Liver (tissue), 9 donors: Measurements from ENCODE around the gene SIX1. TPM values are rescaled to one million over a fixed set of nuclear protein-coding genes. Genes with fewer than 3 reads are reported as not detected.

Source experiments
- DNase-seq: peaks from one replicate; pipeline ENCODE4 v3.0.0-alpha.2; 2017; ENCODE audit warnings: low spot score
- H3K27ac ChIP-seq, 2 donors: one replicate each; pipeline ENCODE4 v1.7.0; 2013; ENCODE audit warnings: inconsistent platforms in 2 of 2, low read length in 2 of 2, control low read depth in 1 of 2, low read depth in 1 of 2, mild to moderate bottlenecking in 1 of 2
- H3K27me3 ChIP-seq, 4 donors: one replicate each; pipeline versions ENCODE4 v1.6.1 to v1.7.0; 2013; ENCODE audit warnings: low read length in 3 of 4, inconsistent platforms in 1 of 4, mild to moderate bottlenecking in 1 of 4, moderate library complexity in 1 of 4; ENCODE audit not compliant: control insufficient read depth in 4 of 4, insufficient read depth in 4 of 4
- H3K36me3 ChIP-seq, 4 donors: one replicate each; pipeline versions ENCODE4 v1.6.1 to v1.7.0; 2013; ENCODE audit warnings: low read length in 3 of 4, mild to moderate bottlenecking in 3 of 4, low read depth in 1 of 4, moderate library complexity in 1 of 4; ENCODE audit not compliant: control insufficient read depth in 4 of 4, insufficient read depth in 3 of 4
- H3K4me1 ChIP-seq, 4 donors: one replicate each; pipeline versions ENCODE4 v1.6.1 to v1.7.0; 2013; ENCODE audit warnings: low read length in 3 of 4, mild to moderate bottlenecking in 3 of 4, moderate library complexity in 1 of 4; ENCODE audit not compliant: control insufficient read depth in 4 of 4, insufficient read depth in 4 of 4
- H3K4me3 ChIP-seq, 3 donors: one replicate each; pipeline versions ENCODE4 v1.6.1 to v1.7.0; 2013; ENCODE audit warnings: low read length in 3 of 3, control low read depth in 1 of 3, low read depth in 1 of 3, mild to moderate bottlenecking in 1 of 3
- H3K9ac ChIP-seq, 2 donors: one replicate each; pipeline ENCODE4 v1.7.0; 2013; ENCODE audit warnings: low read length in 2 of 2, mild to moderate bottlenecking in 2 of 2, moderate library complexity in 2 of 2, control low read depth in 1 of 2, low read depth in 1 of 2
- H3K9me3 ChIP-seq, 4 donors: one replicate each; pipeline versions ENCODE4 v1.6.1 to v1.7.0; 2013; ENCODE audit warnings: low read length in 3 of 4; ENCODE audit not compliant: control insufficient read depth in 4 of 4
- EGR1 ChIP-seq, 2 donors: IDR thresholded peaks; 2 replicates each; pipeline ENCODE4 v1.6.1; 2016 to 2018; ENCODE audit warnings: antibody characterized with exemption in 2 of 2, low read depth in 2 of 2
- FOXA1 ChIP-seq: IDR thresholded peaks from 2 replicates; pipeline ENCODE4 v1.6.1; 2016; ENCODE audit warnings: antibody characterized with exemption
- FOXA2 ChIP-seq: IDR thresholded peaks from 2 replicates; pipeline ENCODE4 v1.6.1; 2016; ENCODE audit warnings: antibody characterized with exemption
- GABPA ChIP-seq, 2 donors: IDR thresholded peaks in 1 of 2; conservative IDR thresholded peaks in 1 of 2; 2 replicates each; pipeline ENCODE4 v1.6.1; 2016; ENCODE audit warnings: antibody characterized with exemption in 2 of 2, mild to moderate bottlenecking in 1 of 2, moderate library complexity in 1 of 2
- HNF4A ChIP-seq, 2 donors: conservative IDR thresholded peaks; 2 replicates each; pipeline ENCODE4 v1.6.1; 2016; ENCODE audit warnings: antibody characterized with exemption in 2 of 2, mild to moderate bottlenecking in 2 of 2
- HNF4G ChIP-seq: IDR thresholded peaks from 2 replicates; pipeline ENCODE4 v1.6.1; 2016; ENCODE audit warnings: antibody characterized with exemption
- JUND ChIP-seq, 2 donors: IDR thresholded peaks; 2 replicates each; pipeline ENCODE4 v1.6.1; 2016; ENCODE audit warnings: antibody characterized with exemption in 2 of 2
- NR2F2 ChIP-seq: IDR thresholded peaks from 2 replicates; pipeline ENCODE4 v1.6.1; 2016; ENCODE audit warnings: antibody characterized with exemption
- RAD21 ChIP-seq, 2 donors: IDR thresholded peaks; 2 replicates each; pipeline ENCODE4 v1.6.1; 2016; ENCODE audit warnings: antibody characterized with exemption in 2 of 2, mild to moderate bottlenecking in 2 of 2
- RXRA ChIP-seq, 2 donors: IDR thresholded peaks; 2 replicates each; pipeline ENCODE4 v1.6.1; 2017 to 2018; ENCODE audit warnings: antibody characterized with exemption in 2 of 2, mild to moderate bottlenecking in 1 of 2
- SP1 ChIP-seq: IDR thresholded peaks from 2 replicates; pipeline ENCODE4 v1.6.1; 2018; ENCODE audit warnings: antibody characterized with exemption, mild to moderate bottlenecking
- TAF1 ChIP-seq: conservative IDR thresholded peaks from 2 replicates; pipeline ENCODE4 v1.6.1; 2016; ENCODE audit warnings: antibody characterized with exemption, mild to moderate bottlenecking
- YY1 ChIP-seq: IDR thresholded peaks from 2 replicates; pipeline ENCODE4 v1.6.1; 2016; ENCODE audit warnings: antibody characterized with exemption, mild to moderate bottlenecking
- WGBS: extraction: QIAGEN DNeasy Blood & Tissue Kit; methylation state at CpG from one replicate; pipeline ENCODE4 v1.1.7; 2013; 5-methylcytosine and 5-hydroxymethylcytosine counted together
- polyA plus RNA-seq, 2 donors: library from polyadenylated mRNA; stranded (reverse) in 1 of 2; unstranded in 1 of 2; fragments of 200-250 nt in 1 of 2; fragments of >200 nt in 1 of 2; fragmentation: Nextera tagmentation in 1 of 2; extraction: Ambion mirVana in 1 of 2; gene quantifications; one replicate each; pipeline versions ENCODE4 v1.2.1 to v1.2.3, GENCODE V29; 2013 to 2015
- total RNA-seq, 2 donors: library from RNA; depleted of rRNA; stranded (reverse); fragments of >200 nt; gene quantifications; one replicate each; pipeline ENCODE4 v1.2.3, GENCODE V29; 2014
- TF ChIP-seq, protein P1 (sequence below): IDR thresholded peaks from 2 replicates; pipeline ENCODE4 v1.6.1; 2016; ENCODE audit warnings: antibody characterized with exemption
- TF ChIP-seq, protein P2 (sequence below): IDR thresholded peaks from 2 replicates; pipeline ENCODE4 v1.6.1; 2016; ENCODE audit warnings: antibody characterized with exemption
- TF ChIP-seq, protein P3 (sequence below): IDR thresholded peaks from 2 replicates; pipeline ENCODE4 v1.6.1; 2016; ENCODE audit warnings: antibody characterized with exemption, mild to moderate bottlenecking
- TF ChIP-seq, protein P4 (sequence below): IDR thresholded peaks from 2 replicates; pipeline ENCODE4 v1.6.1; 2016; ENCODE audit warnings: antibody characterized with exemption
- TF ChIP-seq, protein P5 (sequence below): fragments of 150-350 bp; IDR thresholded peaks from 2 replicates; pipeline ENCODE4 v1.5.1; 2017; ENCODE audit warnings: improper control_type of control experiment, low read depth, low read length; ENCODE audit not compliant: missing input control
- donor health status: healthy.
- donor health status: healthy.
- donor health status: healthy.
- donor health status: healthy.
- donor health status: healthy.

SIX1 gene
- total and polyA plus RNA-seq, 4 donors = not detected

DNA sequence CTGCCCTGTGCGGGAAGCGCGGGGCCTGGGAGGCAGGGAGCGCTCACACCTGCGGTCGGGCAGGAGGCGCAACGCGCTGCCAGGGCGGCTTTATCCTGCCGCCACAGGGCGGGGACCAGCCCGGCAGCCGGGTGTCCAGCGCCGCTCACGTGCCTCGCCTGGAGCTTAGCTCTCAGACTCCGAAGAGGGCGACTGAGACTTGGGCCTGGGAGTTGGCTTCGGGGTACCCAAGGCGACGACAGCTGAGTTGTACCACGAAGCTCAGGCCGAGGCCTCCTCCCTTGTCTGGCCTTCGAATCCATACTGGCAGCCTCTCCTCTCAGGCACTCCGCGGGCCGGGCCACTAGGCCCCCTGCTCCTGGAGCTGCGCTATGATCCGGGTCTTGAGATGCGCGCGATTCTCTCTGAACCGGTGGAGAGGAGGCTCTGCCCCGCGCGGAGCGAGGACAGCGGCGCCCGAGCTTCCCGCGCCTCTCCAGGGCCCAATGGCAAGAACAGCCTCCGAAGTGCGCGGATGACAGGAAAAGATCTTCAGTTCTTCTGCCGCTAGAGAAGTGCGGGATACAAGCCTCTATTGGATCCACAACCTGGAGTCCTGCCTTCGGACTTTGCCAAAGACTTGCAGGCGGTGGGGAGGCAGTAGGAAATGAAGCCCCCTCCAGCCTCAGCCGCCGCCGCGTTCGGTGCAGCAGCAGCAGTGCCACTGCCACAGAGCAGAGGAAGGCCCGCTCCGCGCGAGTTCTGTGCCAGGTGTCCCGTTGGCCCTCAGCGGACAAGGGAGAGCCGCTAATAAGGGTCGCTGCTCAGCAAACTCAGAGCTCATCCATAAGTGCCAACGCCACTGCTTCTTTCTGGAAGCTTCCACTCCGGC lies 6.8 kb downstream of the SIX1 start:
- TF ChIP-seq, protein P1, sequence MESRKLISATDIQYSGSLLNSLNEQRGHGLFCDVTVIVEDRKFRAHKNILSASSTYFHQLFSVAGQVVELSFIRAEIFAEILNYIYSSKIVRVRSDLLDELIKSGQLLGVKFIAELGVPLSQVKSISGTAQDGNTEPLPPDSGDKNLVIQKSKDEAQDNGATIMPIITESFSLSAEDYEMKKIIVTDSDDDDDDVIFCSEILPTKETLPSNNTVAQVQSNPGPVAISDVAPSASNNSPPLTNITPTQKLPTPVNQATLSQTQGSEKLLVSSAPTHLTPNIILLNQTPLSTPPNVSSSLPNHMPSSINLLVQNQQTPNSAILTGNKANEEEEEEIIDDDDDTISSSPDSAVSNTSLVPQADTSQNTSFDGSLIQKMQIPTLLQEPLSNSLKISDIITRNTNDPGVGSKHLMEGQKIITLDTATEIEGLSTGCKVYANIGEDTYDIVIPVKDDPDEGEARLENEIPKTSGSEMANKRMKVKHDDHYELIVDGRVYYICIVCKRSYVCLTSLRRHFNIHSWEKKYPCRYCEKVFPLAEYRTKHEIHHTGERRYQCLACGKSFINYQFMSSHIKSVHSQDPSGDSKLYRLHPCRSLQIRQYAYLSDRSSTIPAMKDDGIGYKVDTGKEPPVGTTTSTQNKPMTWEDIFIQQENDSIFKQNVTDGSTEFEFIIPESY = no peak
- TF ChIP-seq TAF1 (no peak), NR2F2 (no peak), FOXA1 (no peak)
- peaks cover 14 to 28% (median 19%) of the 10 kb centered on the region in 4 donors for H3K4me1 ChIP-seq
- H3K36me3 ChIP-seq = no peaks in the 10 kb centered on the region
- no peak overlapping the region for H3K4me3 ChIP-seq
- DNase-seq = no peak
- 7% methylated on average over 66 of the region's 66 CpGs for WGBS
- H3K27ac ChIP-seq = no peak overlapping the region
- H3K27me3 ChIP-seq = peaks cover 6 to 47% (median 26%) of the 10 kb centered on the region in 4 donors
- H3K9me3 ChIP-seq = peaks cover 0 to 4% (median 0%) of the 10 kb centered on the region in 4 donors
- no peak overlapping the region for H3K9ac ChIP-seq

DNA sequence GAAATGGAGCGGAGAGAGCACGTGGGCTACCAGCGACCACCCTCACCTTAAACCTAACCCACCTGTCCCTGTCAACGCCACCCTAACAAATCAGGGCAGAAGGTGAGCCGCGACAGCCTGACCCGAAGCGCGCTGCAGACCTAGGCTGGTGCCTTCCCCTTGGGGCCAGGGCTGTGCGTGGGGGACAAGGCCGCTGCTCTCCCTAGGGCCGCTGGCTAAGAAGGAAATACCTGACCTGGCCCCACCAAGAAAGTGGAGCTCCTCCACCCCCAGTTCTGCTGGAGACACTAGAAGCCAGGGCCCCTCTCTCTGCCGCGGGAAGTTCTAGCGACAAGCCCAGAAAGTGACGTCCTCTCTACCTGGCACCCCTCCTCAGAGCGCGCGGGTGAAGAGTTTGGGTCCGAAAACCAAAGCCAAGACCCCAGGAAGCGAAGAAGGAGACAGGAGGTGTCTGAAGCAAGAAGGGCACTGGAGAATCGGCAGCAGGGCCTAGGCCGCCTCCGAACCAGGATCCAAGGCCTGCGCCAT lies 7.5 kb downstream of the SIX1 start:
- TF ChIP-seq, protein P2, sequence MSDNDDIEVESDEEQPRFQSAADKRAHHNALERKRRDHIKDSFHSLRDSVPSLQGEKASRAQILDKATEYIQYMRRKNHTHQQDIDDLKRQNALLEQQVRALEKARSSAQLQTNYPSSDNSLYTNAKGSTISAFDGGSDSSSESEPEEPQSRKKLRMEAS = no peak
- no peak for TF ChIP-seq HNF4A (conservative IDR thresholded peaks at IDR 0.05)
- no peak for TF ChIP-seq TAF1
- TF ChIP-seq, protein P3, sequence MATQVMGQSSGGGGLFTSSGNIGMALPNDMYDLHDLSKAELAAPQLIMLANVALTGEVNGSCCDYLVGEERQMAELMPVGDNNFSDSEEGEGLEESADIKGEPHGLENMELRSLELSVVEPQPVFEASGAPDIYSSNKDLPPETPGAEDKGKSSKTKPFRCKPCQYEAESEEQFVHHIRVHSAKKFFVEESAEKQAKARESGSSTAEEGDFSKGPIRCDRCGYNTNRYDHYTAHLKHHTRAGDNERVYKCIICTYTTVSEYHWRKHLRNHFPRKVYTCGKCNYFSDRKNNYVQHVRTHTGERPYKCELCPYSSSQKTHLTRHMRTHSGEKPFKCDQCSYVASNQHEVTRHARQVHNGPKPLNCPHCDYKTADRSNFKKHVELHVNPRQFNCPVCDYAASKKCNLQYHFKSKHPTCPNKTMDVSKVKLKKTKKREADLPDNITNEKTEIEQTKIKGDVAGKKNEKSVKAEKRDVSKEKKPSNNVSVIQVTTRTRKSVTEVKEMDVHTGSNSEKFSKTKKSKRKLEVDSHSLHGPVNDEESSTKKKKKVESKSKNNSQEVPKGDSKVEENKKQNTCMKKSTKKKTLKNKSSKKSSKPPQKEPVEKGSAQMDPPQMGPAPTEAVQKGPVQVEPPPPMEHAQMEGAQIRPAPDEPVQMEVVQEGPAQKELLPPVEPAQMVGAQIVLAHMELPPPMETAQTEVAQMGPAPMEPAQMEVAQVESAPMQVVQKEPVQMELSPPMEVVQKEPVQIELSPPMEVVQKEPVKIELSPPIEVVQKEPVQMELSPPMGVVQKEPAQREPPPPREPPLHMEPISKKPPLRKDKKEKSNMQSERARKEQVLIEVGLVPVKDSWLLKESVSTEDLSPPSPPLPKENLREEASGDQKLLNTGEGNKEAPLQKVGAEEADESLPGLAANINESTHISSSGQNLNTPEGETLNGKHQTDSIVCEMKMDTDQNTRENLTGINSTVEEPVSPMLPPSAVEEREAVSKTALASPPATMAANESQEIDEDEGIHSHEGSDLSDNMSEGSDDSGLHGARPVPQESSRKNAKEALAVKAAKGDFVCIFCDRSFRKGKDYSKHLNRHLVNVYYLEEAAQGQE = no peak
- TF ChIP-seq FOXA2 = no peak
- TF ChIP-seq RAD21 (IDR thresholded peaks at IDR 0.05) = no peak
- TF ChIP-seq FOXA1 = no peak
- TF ChIP-seq EGR1 (IDR thresholded peaks at IDR 0.05; ENCODE audit: low read depth in 2 of 2) = no peak
- TF ChIP-seq JUND (IDR thresholded peaks at IDR 0.05) = no peak
- no peak for TF ChIP-seq SP1
- TF ChIP-seq GABPA (IDR thresholded peaks at IDR 0.05 in 1 of 2, conservative IDR thresholded peaks at IDR 0.05 in 1 of 2) = no peak
- TF ChIP-seq, protein P1 = no peak
- TF ChIP-seq, protein P4, sequence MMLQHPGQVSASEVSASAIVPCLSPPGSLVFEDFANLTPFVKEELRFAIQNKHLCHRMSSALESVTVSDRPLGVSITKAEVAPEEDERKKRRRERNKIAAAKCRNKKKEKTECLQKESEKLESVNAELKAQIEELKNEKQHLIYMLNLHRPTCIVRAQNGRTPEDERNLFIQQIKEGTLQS = no peak
- TF ChIP-seq NR2F2 = no peak
- TF ChIP-seq, protein P5, sequence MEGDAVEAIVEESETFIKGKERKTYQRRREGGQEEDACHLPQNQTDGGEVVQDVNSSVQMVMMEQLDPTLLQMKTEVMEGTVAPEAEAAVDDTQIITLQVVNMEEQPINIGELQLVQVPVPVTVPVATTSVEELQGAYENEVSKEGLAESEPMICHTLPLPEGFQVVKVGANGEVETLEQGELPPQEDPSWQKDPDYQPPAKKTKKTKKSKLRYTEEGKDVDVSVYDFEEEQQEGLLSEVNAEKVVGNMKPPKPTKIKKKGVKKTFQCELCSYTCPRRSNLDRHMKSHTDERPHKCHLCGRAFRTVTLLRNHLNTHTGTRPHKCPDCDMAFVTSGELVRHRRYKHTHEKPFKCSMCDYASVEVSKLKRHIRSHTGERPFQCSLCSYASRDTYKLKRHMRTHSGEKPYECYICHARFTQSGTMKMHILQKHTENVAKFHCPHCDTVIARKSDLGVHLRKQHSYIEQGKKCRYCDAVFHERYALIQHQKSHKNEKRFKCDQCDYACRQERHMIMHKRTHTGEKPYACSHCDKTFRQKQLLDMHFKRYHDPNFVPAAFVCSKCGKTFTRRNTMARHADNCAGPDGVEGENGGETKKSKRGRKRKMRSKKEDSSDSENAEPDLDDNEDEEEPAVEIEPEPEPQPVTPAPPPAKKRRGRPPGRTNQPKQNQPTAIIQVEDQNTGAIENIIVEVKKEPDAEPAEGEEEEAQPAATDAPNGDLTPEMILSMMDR = no peak
- TF ChIP-seq YY1 = no peak
- TF ChIP-seq HNF4G = no peak
- no peak for TF ChIP-seq RXRA (IDR thresholded peaks at IDR 0.05)
- Histone ChIP-seq H3K4me3 (no peak overlapping the region), H3K9ac (no peak overlapping the region), H3K4me1 (peaks cover 11 to 24% (median 13%) of the 10 kb centered on the region in 4 donors), H3K27ac (no peak overlapping the region), H3K27me3 (peaks cover 6 to 47% (median 27%) of the 10 kb centered on the region in 4 donors), H3K36me3 (no peaks in the 10 kb centered on the region), H3K9me3 (peaks cover 0 to 4% (median 0%) of the 10 kb centered on the region in 4 donors)
- DNase-seq = no peak
- whole genome bisulfite sequencing = 19% methylated on average over 25 of the region's 25 CpGs
